Limb (tissue), 2 donors: ENCODE measurements around the gene TTC22.
A peak's percentile ranks its signal among the peaks of the same experiment; 100 is the strongest.

Experiments
- DNase-seq, 2 donors: peaks; one replicate each; pipeline ENCODE4 v3.0.0-alpha.2; 2016; ENCODE audit errors: extremely low spot score in 2 of 2

Gene TTC22

GRCh38 chr1:54808443-54809207 is 7.5 kb upstream of the TTC22 start:
- DNase-seq, result no peak

GRCh38 chr1:54807756-54808155 is 6.6 kb upstream of the TTC22 start:
- DNase-seq, result no peak

GRCh38 chr1:54806931-54807611 is 5.9 kb upstream of the TTC22 start:
- DNase-seq, result no peak

GRCh38 chr1:54805981-54806381 is 4.9 kb upstream of the TTC22 start:
- no peak for DNase-seq

GRCh38 chr1:54805466-54805865 is 4.3 kb upstream of the TTC22 start:
- DNase-seq, result peak in 1 of 2 donors; percentile 20

GRCh38 chr1:54804471-54805132 is 3.5 kb upstream of the TTC22 start:
- DNase-seq, result peak in 1 of 2 donors; percentile 7

- DNase-seq, result peak in 1 of 2 donors; percentile 12
Measured at GRCh38 chr1:54803761-54804470, 2.8 kb upstream of the TTC22 start.

- DNase-seq, result peak in 1 of 2 donors; percentile 30
Measured at GRCh38 chr1:54800041-54800898, 853 bp downstream of the TTC22 start.

GRCh38 chr1:54798769-54799641 is 2.1 kb downstream of the TTC22 start:
- peak in 1 of 2 donors; percentile 11 for DNase-seq

GRCh38 chr1:54798206-54798605 is 2.9 kb downstream of the TTC22 start:
- no peak for DNase-seq

- no peak for DNase-seq
Measured at GRCh38 chr1:54796902-54797301, 4.2 kb downstream of the TTC22 start.

GRCh38 chr1:54795841-54796468 is 5.2 kb downstream of the TTC22 start:
- DNase-seq, result no peak

GRCh38 chr1:54795356-54795665 is 5.8 kb downstream of the TTC22 start:
- DNase-seq, result no peak

GRCh38 chr1:54794451-54795355 is 6.4 kb downstream of the TTC22 start:
- no peak for DNase-seq

- peak; percentile 82 to 85 for DNase-seq
Measured at GRCh38 chr1:54792686-54793282, 8.3 kb downstream of the TTC22 start.

- DNase-seq, result no peak
Measured at GRCh38 chr1:54791880-54792522, 9.1 kb downstream of the TTC22 start.

- DNase-seq, result no peak
Measured at GRCh38 chr1:54788459-54788858, 12.7 kb downstream of the TTC22 start.

- no peak for DNase-seq
Measured at GRCh38 chr1:54787604-54788003, 13.5 kb downstream of the TTC22 start.
